MCF 10A (cell line): ENCODE data around the gene ABCA8. TPM values are rescaled to one million over a fixed set of nuclear protein-coding genes. Genes with fewer than 3 reads are reported as not detected.
"Not testable (repeated sequence)": the region's sequence is repeated elsewhere in the genome, so short reads cannot be mapped to it uniquely, and the experiment has no call there.

ENCODE experiments used
- Bru-seq: library from RNA; stranded (reverse); fragments of 400-500 nt; gene quantifications from one replicate; lab custom pipeline; 2021; lab: Mats Ljungman, UMichigan
- BruChase-seq, 2 experiments: library from RNA; stranded (reverse); fragments of 400-500 nt; gene quantifications; one replicate each; lab custom pipeline; 2021; lab: Mats Ljungman, UMichigan
- BruUV-seq: library from RNA; stranded (reverse); fragments of 400-500 nt; replicated peaks from 2 replicates; lab custom pipeline; 2021; lab: Mats Ljungman, UMichigan
- CTCF ChIA-PET: fragments of 300-600 bp; sonication (Branson Sonifier 250); formaldehyde crosslinking; extraction: SDS; loops from one replicate; lab custom pipeline; 2021; ENCODE audit warnings: antibody characterized with exemption, inconsistent platforms; lab: Yijun Ruan, JAX
- POLR2A ChIA-PET: fragments of 300-600, 350-650 bp; sonication (Branson Sonifier 250); formaldehyde crosslinking; extraction: SDS; loops from one replicate; lab custom pipeline; 2020; ENCODE audit warnings: antibody characterized with exemption, inconsistent platforms; lab: Yijun Ruan, JAX
- DNase-seq: peaks from one replicate; pipeline ENCODE4 v3.0.0-alpha.2; 2018; ENCODE audit not compliant: unreplicated experiment
- H3K27ac Mint-ChIP-seq: one replicate; pipeline ENCODE4 v1.8.0; 2022; ENCODE audit warnings: mild to moderate bottlenecking, low read depth, mixed read lengths; ENCODE audit not compliant: unreplicated experiment
- H3K27me3 Mint-ChIP-seq: one replicate; pipeline ENCODE4 v1.8.0; 2022; ENCODE audit warnings: mixed read lengths; ENCODE audit not compliant: insufficient read depth, unreplicated experiment
- H3K36me3 Mint-ChIP-seq: one replicate; pipeline ENCODE4 v1.8.0; 2022; ENCODE audit warnings: mild to moderate bottlenecking, moderate library complexity, mixed read lengths; ENCODE audit not compliant: insufficient read depth, unreplicated experiment
- H3K4me1 Mint-ChIP-seq: one replicate; pipeline ENCODE4 v1.8.0; 2022; ENCODE audit warnings: mixed read lengths; ENCODE audit not compliant: insufficient read depth, unreplicated experiment
- H3K4me3 Mint-ChIP-seq: one replicate; pipeline ENCODE4 v1.8.0; 2022; ENCODE audit warnings: mild to moderate bottlenecking, moderate library complexity, mixed read lengths; ENCODE audit not compliant: unreplicated experiment
- H3K9me3 Mint-ChIP-seq: one replicate; pipeline ENCODE4 v1.8.0; 2022; ENCODE audit warnings: mixed read lengths; ENCODE audit not compliant: unreplicated experiment
- intact Hi-C: fragments of 100-400 bp; cut with micrococcal nuclease; formaldehyde crosslinking; loops from 2 replicates; pipeline ENCODE4 v1.14.1; 2022
- long read RNA-seq: library from polyadenylated mRNA; stranded (forward); transcript quantifications from one replicate; pipeline ENCODE4 v2.0.0, GENCODE V29; 2022
- total RNA-seq: library from RNA; stranded (reverse); gene quantifications from 2 replicates; pipeline ENCODE4 v1.2.3, GENCODE V29; 2022
- TF ChIP-seq, protein P1 (sequence below): fragments of 200-600 bp; IDR thresholded peaks from one replicate; pipeline ENCODE4 v1.8.0; 2022; ENCODE audit warnings: antibody characterized with exemption, mild to moderate bottlenecking; ENCODE audit not compliant: unreplicated experiment

ABCA8 gene, protein sequence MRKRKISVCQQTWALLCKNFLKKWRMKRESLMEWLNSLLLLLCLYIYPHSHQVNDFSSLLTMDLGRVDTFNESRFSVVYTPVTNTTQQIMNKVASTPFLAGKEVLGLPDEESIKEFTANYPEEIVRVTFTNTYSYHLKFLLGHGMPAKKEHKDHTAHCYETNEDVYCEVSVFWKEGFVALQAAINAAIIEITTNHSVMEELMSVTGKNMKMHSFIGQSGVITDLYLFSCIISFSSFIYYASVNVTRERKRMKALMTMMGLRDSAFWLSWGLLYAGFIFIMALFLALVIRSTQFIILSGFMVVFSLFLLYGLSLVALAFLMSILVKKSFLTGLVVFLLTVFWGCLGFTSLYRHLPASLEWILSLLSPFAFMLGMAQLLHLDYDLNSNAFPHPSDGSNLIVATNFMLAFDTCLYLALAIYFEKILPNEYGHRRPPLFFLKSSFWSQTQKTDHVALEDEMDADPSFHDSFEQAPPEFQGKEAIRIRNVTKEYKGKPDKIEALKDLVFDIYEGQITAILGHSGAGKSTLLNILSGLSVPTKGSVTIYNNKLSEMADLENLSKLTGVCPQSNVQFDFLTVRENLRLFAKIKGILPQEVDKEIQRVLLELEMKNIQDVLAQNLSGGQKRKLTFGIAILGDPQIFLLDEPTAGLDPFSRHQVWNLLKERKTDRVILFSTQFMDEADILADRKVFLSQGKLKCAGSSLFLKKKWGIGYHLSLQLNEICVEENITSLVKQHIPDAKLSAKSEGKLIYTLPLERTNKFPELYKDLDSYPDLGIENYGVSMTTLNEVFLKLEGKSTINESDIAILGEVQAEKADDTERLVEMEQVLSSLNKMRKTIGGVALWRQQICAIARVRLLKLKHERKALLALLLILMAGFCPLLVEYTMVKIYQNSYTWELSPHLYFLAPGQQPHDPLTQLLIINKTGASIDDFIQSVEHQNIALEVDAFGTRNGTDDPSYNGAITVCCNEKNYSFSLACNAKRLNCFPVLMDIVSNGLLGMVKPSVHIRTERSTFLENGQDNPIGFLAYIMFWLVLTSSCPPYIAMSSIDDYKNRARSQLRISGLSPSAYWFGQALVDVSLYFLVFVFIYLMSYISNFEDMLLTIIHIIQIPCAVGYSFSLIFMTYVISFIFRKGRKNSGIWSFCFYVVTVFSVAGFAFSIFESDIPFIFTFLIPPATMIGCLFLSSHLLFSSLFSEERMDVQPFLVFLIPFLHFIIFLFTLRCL (N-terminal part only)
- total RNA-seq (0.81 and 1.5 TPM in 2 replicates), Bru-seq, nascent RNA (percentile 19 among the genes with signal in this experiment), BruChase-seq, experiment 1, labeled RNA remaining after a 6-hour chase (percentile 19 among the genes with signal in this experiment), BruChase-seq, experiment 2, labeled RNA remaining after a 2-hour chase (percentile 21 among the genes with signal in this experiment)
- long read RNA-seq: 0 reads

DNA sequence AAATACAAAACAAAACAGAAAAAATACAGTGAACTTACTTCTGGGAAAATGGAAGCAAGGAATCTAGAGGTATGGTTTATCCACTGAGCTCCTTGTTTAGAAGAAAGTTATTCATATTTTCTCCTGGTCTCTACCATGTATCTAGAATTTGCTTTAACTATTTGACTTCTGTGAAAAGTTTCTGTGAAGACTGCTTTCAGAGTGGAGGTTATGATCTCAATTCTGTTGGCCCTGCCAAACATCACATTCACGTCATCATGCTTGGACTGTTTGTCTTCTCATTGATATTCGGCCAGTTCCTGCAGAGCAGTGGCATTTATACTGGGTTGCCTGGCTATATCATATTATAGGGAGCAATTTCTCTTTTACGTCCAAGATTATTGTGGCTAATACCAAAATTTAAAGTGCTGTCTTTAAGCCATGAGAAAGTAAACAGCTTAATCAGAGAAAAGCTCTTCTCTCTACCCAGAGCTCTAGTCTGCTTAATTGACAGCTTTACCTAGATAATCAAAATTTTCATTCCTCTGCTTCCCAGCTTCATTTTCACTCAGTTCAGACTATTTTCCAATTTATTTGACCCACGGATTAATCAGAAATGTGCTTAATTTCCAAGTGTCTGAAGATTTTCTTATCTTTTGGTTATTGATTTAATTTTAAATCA, at the start of gene ABCA8:
Gene ABCA8, minus strand, starts transcription at position 212 of the 661 bp plus-strand sequence. CDS start 13,358 bp downstream, outside the sequence.
- Mint-ChIP-seq H3K27me3 (no peaks in the 10 kb centered on the region), H3K36me3 (no peaks in the 10 kb centered on the region), H3K4me3 (peak within 1 kb of the TSS; percentile 14), H3K9me3 (no peaks in the 10 kb centered on the region), H3K4me1 (no peaks in the 10 kb centered on the region), H3K27ac (peak within 1 kb of the TSS; percentile 70)
- DNase-seq: peak; percentile 16
- TF ChIP-seq, protein P1, sequence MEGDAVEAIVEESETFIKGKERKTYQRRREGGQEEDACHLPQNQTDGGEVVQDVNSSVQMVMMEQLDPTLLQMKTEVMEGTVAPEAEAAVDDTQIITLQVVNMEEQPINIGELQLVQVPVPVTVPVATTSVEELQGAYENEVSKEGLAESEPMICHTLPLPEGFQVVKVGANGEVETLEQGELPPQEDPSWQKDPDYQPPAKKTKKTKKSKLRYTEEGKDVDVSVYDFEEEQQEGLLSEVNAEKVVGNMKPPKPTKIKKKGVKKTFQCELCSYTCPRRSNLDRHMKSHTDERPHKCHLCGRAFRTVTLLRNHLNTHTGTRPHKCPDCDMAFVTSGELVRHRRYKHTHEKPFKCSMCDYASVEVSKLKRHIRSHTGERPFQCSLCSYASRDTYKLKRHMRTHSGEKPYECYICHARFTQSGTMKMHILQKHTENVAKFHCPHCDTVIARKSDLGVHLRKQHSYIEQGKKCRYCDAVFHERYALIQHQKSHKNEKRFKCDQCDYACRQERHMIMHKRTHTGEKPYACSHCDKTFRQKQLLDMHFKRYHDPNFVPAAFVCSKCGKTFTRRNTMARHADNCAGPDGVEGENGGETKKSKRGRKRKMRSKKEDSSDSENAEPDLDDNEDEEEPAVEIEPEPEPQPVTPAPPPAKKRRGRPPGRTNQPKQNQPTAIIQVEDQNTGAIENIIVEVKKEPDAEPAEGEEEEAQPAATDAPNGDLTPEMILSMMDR: no peak
- ChIA-PET POLR2A (interaction anchor here (0.6 to 0.8 kb wide), 4 partner anchors 10 to 441 kb away, joined by 3 to 6 read pairs (median 4); no protein-coding TSS in a partner anchor), CTCF (interaction anchor here (0.7 kb wide), 2 partner anchors 153 to 183 kb away, joined by 3 read pairs; no protein-coding TSS in a partner anchor)
- no TSS peak for BruUV-seq
- intact Hi-C loops: no loop called here

DNA sequence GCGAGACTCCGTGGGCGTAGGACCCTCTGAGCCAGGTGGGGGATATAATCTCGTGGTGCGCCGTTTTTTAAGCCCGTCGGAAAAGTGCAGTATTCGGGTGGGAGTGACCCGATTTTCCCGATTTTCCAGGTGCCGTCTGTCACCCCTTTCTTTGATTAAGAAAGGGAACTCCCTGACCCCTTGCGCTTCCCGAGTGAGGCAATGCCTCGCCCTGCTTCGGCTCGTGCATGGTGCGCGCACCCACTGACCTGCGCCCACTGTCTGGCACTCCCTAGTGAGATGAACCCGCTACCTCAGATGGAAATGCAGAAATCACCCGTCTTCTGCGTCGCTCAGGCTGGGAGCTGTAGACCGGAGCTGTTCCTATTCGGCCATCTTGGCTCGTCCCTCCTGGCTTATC, 49.6 kb upstream of the ABCA8 start:
- H3K36me3 Mint-ChIP-seq, intact Hi-C loops, H3K9me3 Mint-ChIP-seq, H3K27ac Mint-ChIP-seq, CTCF ChIA-PET, DNase-seq, H3K4me3 Mint-ChIP-seq, BruUV-seq, POLR2A ChIA-PET, H3K27me3 Mint-ChIP-seq, H3K4me1 Mint-ChIP-seq: not testable (repeated sequence)

DNA sequence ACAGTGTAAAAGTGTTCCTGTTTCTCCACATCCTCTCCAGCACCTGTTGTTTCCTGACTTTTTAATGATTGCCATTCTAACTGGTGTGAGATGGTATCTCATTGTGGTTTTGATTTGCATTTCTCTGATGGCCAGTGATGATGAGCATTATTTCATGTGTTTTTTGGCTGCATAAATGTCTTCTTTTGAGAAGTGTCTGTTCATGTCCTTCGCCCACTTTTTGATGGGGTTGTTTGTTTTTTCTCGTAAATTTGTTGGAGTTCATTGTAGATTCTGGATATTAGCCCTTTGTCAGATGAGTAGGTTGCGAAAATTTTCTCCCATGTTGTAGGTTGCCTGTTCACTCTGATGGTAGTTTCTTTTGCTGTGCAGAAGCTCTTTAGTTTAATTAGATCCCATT, 44.6 kb upstream of the ABCA8 start:
- H3K27ac Mint-ChIP-seq, intact Hi-C loops: not testable (repeated sequence)

DNA sequence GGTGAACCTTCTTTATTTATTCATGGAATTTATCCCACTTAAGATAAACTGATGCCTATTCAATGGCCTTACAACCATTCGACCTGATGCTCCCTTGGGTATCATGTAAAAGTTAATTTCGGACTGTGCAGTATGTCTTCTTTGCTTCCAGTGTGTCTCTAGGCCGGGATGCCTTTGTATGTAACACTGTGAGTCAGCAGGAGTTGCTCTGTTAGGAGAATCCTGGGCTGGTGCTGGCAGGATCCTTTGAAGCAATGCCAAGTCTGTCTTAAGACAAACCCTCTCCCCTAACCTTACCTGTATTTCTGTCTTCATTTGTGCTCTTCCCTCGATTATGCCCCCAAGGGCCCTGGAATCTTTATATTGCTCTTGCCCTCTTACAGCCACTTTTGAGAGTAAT, 37.9 kb upstream of the ABCA8 start:
- intact Hi-C loops: no loop called here
- ChIA-PET CTCF (no interaction called here), POLR2A (interaction anchor here (1.0 kb wide), 1 partner anchor 37 kb away, joined by 3 read pairs; no protein-coding TSS in a partner anchor)
- H3K27ac Mint-ChIP-seq: no peak overlapping the region
- DNase-seq: peak; percentile 76
- H3K4me1 Mint-ChIP-seq: peaks cover 13% of the 10 kb centered on the region
- no peaks in the 10 kb centered on the region for H3K27me3 Mint-ChIP-seq
- H3K36me3 Mint-ChIP-seq: peaks cover 10% of the 10 kb centered on the region
- no TSS peak for BruUV-seq
- TF ChIP-seq, protein P1: no peak
- H3K9me3 Mint-ChIP-seq: no peaks in the 10 kb centered on the region
- no peak overlapping the region for H3K4me3 Mint-ChIP-seq

More for the DNA sequence above, 44.6 kb upstream of the ABCA8 start:
- H3K27me3 Mint-ChIP-seq, H3K36me3 Mint-ChIP-seq, H3K4me3 Mint-ChIP-seq, DNase-seq, BruUV-seq, H3K4me1 Mint-ChIP-seq, POLR2A ChIA-PET, CTCF ChIA-PET, H3K9me3 Mint-ChIP-seq: not testable (repeated sequence)
